ENCODE measurements around the gene OSGIN1.

Gene OSGIN1

DNA sequence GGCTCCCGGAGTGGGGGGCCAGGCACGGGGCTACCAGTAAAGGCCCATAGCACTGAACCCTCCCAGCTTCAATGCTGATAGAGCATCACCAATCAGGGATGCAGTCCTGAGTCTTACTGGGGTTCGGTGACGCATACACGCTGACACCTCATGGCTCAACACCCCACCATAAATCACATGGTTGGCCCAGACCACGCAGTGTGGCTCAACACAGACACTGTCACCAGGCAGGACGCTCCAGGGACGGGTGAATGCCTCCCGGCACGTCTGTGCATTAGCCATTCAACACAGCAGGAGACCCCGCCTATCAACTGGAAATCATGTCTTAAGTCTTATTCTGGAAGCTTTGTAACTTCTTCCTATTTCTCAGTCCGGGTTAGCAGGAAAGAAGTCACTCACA lies 50.0 kb downstream of the OSGIN1 start:
- DNase-seq (ENCODE audit: low spot score) = no peak

- DNase-seq (ENCODE audit: low spot score) = no peak
Observed at GRCh38 chr16:84004442-84004841, 51.4 kb downstream of the OSGIN1 start.

GRCh38 chr16:84005391-84005790 lies 52.4 kb downstream of the OSGIN1 start:
- no peak for DNase-seq (ENCODE audit: low spot score)

DNA sequence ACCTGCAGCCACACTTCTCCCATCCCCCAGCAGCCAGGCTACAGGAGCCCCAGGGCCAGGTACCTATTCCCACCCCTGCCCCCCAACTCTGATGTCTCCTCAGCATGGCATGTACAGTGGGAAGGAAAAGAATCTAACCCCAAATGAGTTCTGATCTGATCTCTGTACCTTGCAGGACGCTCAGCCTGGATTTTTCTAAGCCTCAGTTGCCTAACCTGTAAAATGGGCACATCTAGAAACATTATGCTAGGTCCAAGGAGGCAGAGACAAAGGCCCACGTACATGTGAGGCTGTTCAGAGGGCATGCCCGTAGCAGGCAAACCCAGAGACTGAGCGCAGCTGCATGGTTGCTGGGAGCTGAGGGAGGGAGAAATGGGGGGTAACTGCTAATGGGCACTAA lies 54.5 kb downstream of the OSGIN1 start:
- no peak for DNase-seq (ENCODE audit: low spot score)

- no peak for DNase-seq (ENCODE audit: low spot score)
Observed at GRCh38 chr16:84007965-84008364, 54.9 kb downstream of the OSGIN1 start.

GRCh38 chr16:84009282-84009681 lies 56.2 kb downstream of the OSGIN1 start:
- DNase-seq (ENCODE audit: low spot score) = no peak

- no peak for DNase-seq (ENCODE audit: low spot score)
Observed at GRCh38 chr16:84013787-84014569, 60.9 kb downstream of the OSGIN1 start.

- DNase-seq (ENCODE audit: low spot score) = no peak
Observed at GRCh38 chr16:84014570-84015327, 61.7 kb downstream of the OSGIN1 start.

DNA sequence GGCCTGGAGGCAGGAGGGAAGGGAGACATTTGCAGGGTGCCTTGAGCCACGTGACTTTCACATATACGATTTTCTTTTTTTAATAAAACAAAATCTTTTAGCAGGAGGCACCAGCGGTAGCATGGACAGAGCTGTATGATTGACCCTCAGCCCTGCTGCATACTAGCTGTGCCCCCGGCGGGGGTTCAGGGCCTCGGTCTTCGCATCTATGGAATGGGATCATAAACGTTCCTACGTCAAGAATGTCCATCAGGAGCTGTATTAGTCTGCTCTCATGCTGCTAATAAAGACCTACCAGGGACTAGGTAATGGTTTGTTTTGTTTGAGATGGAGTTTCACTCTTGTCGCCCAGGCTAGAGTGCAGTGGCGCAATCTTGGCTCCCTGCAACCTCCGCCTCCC lies 62.4 kb downstream of the OSGIN1 start:
- no peak for DNase-seq (ENCODE audit: low spot score)

Measured in Ammon's horn (tissue), 1 donor.